Endothelial cell (in vitro differentiated cells): Measurements from ENCODE around the gene MYO10. TPM values are rescaled to one million over a fixed set of nuclear protein-coding genes. Genes with fewer than 3 reads are reported as not detected.

Source experiments
- DNase-seq: peaks from one replicate; pipeline ENCODE4 v3.0.0; 2021; ENCODE audit warnings: low spot score
- H3K27ac Mint-ChIP-seq: one replicate; pipeline ENCODE4 v1.8.0; 2021; ENCODE audit warnings: mixed read lengths, inconsistent platforms; ENCODE audit not compliant: unreplicated experiment
- H3K27me3 Mint-ChIP-seq: one replicate; pipeline ENCODE4 v1.8.0; 2021; ENCODE audit warnings: mild to moderate bottlenecking, moderate library complexity, mixed read lengths, inconsistent platforms; ENCODE audit not compliant: unreplicated experiment
- H3K36me3 Mint-ChIP-seq: one replicate; pipeline ENCODE4 v1.8.0; 2021; ENCODE audit warnings: mild to moderate bottlenecking, low read depth, mixed read lengths, inconsistent platforms; ENCODE audit not compliant: unreplicated experiment
- H3K4me1 Mint-ChIP-seq: one replicate; pipeline ENCODE4 v1.8.0; 2021; ENCODE audit warnings: mild to moderate bottlenecking, mixed read lengths, inconsistent platforms; ENCODE audit not compliant: unreplicated experiment
- H3K4me3 Mint-ChIP-seq: one replicate; pipeline ENCODE4 v1.8.0; 2021; ENCODE audit warnings: mild to moderate bottlenecking, mixed read lengths, inconsistent platforms; ENCODE audit not compliant: unreplicated experiment
- H3K9me3 Mint-ChIP-seq: one replicate; pipeline ENCODE4 v1.8.0; 2021; ENCODE audit warnings: mixed read lengths, inconsistent platforms; ENCODE audit not compliant: unreplicated experiment
- total RNA-seq: library from RNA; stranded (reverse); fragmentation: NEBNext Ultra II Directional; extraction: Animal tissue kit (Norgen Biotek cat#: 25700); gene quantifications from one replicate; pipeline ENCODE4 v1.2.1, GENCODE V29; 2021; ENCODE audit not compliant: unreplicated experiment
- TF ChIP-seq, protein P1 (sequence below): fragments of 200-600 bp; sonication (generic); IDR thresholded peaks from one replicate; pipeline ENCODE4 v1.5.0; 2021; ENCODE audit warnings: antibody characterized with exemption; ENCODE audit not compliant: unreplicated experiment

MYO10 gene
- total RNA-seq, 1 donor from 2014 or later, result 132 TPM

DNA sequence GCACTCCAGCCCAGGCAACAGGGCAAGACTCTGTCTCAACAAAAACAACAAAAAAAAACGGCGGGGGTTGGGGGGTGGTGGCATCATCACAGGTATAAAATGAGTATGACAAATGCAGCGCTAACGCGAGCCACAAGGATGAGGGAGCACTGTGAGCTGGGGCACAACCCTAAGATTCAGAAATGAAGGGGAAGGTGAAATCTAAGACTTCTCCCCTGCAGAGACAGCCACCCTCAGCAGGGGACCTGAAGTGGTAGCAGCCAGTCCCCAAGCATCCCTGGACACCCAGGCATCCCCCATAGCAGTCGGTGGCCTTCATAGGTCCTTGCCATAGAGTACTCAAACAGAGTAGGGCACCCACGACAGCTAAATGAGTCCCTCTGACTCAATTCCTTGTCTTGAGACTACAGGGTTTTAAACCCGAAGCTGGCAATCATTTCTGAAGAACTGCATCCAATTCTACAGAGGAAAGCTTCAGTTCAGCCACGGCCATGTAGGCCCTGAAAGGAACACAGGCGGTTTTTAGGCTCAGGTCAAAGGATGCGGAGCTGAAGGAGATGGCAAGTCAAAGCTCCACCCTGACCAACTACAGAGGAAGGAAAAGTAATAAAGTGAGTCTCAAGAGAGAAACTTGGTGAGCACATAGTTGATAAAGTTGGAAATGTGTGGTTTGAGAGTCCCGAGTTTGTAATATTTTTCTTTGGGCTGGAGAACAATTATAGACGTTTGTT is 50.3 kb downstream of the MYO10 start:
- peaks cover 34% of the 10 kb centered on the region for H3K4me1 Mint-ChIP-seq
- TF ChIP-seq, protein P1, sequence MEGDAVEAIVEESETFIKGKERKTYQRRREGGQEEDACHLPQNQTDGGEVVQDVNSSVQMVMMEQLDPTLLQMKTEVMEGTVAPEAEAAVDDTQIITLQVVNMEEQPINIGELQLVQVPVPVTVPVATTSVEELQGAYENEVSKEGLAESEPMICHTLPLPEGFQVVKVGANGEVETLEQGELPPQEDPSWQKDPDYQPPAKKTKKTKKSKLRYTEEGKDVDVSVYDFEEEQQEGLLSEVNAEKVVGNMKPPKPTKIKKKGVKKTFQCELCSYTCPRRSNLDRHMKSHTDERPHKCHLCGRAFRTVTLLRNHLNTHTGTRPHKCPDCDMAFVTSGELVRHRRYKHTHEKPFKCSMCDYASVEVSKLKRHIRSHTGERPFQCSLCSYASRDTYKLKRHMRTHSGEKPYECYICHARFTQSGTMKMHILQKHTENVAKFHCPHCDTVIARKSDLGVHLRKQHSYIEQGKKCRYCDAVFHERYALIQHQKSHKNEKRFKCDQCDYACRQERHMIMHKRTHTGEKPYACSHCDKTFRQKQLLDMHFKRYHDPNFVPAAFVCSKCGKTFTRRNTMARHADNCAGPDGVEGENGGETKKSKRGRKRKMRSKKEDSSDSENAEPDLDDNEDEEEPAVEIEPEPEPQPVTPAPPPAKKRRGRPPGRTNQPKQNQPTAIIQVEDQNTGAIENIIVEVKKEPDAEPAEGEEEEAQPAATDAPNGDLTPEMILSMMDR, result no peak
- H3K36me3 Mint-ChIP-seq, result no peaks in the 10 kb centered on the region
- H3K27me3 Mint-ChIP-seq, result peaks cover 4% of the 10 kb centered on the region
- DNase-seq, result no peak
- no peaks in the 10 kb centered on the region for H3K9me3 Mint-ChIP-seq
- H3K4me3 Mint-ChIP-seq, result no peak overlapping the region
- H3K27ac Mint-ChIP-seq, result no peak overlapping the region

DNA sequence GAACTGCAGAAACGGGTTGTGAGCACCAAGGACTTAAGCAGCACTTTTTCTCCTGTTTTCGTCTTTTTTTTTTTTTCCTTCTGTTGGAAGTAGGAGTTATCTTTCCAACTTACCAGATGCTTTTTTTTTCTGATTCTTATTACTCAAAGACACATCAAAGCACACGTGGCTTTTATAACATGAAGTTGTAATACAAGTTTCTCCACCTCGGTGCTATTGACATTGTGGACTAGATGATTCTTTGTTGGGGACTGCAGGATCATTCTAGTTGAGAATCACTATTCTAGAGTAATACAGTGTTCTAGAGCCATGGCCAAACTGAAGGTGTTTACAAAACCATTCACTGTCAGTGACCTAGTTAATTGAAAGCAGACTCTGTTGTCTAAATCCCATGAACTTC is 51.5 kb downstream of the MYO10 start:
- TF ChIP-seq, protein P1, result no peak
- Mint-ChIP-seq H3K36me3 (no peaks in the 10 kb centered on the region), H3K4me3 (no peak overlapping the region), H3K4me1 (peaks cover 35% of the 10 kb centered on the region), H3K27ac (peak overlapping the region; percentile 36), H3K27me3 (peaks cover 4% of the 10 kb centered on the region), H3K9me3 (no peaks in the 10 kb centered on the region)
- DNase-seq, result no peak

DNA sequence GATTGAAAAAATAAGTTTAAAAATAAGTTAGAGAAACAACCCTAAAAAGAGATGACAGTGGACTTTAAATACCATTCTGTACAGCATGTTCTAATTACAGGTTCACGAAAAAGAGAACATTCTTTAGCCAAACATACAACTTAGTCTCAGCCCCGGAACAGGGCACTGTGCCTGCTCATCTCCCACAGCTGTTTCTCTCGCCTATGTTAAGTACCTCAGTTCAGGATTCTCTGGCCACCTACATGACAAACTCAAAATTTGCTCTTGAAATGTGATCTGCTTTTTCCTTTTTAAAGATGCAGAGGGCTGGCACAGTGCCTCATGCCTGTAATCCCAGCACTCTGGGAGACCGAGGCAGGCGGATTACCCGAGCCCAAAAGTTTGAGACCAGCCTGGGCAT is 52.3 kb downstream of the MYO10 start:
- Mint-ChIP-seq H3K4me3 (no peak overlapping the region), H3K27me3 (peaks cover 2% of the 10 kb centered on the region), H3K9me3 (no peaks in the 10 kb centered on the region), H3K27ac (no peak overlapping the region), H3K36me3 (no peaks in the 10 kb centered on the region), H3K4me1 (peaks cover 32% of the 10 kb centered on the region)
- DNase-seq, result no peak
- TF ChIP-seq, protein P1, result no peak

DNA sequence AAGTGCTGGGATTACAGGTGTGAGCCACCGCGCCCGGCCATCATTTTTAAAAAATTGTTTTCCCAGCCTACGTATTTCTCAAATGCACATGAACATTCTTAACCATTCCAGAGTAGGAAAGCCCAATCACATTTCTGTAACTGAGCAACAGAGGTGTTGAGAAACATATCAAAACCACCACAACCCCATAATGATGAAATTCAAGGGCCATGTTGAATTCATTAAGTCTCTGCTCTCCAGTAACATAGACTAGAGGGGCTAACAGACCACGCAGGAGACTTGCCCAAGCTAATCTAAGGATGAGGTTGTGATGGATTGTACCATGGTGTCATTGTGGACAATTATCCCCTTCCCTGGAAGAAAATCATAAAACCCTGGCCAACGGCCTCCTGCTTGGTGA is 52.9 kb downstream of the MYO10 start:
- Mint-ChIP-seq H3K4me1 (peaks cover 32% of the 10 kb centered on the region), H3K27ac (no peak overlapping the region)
- DNase-seq, result no peak

DNA sequence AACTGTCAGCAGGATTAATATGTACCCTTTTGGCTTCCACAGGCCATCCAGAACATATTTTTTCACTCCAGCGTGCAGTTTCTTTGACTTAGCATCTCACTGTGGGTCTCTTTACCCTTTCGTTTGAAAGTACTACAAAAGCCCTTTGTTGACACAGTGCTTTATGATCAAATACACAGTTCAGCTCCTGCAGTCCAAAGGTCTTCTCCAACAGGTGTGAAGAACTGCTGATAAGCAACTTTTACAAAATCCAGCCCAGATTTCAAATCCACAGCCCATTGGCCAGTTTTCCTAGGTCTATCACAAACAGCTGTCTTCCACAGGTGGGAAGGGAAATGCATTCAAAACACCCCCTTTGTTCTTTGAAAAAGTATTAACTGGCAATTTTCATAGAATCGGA is 54.8 kb downstream of the MYO10 start:
- Mint-ChIP-seq H3K4me3 (no peak overlapping the region), H3K4me1 (peaks cover 24% of the 10 kb centered on the region), H3K27me3 (peaks cover 2% of the 10 kb centered on the region), H3K27ac (no peak overlapping the region), H3K36me3 (peaks cover 8% of the 10 kb centered on the region), H3K9me3 (no peaks in the 10 kb centered on the region)
- no peak for DNase-seq
- TF ChIP-seq, protein P1, result no peak

More for the DNA sequence above, 52.9 kb downstream of the MYO10 start:
- H3K36me3 Mint-ChIP-seq, result no peaks in the 10 kb centered on the region
- no peaks in the 10 kb centered on the region for H3K9me3 Mint-ChIP-seq
- H3K4me3 Mint-ChIP-seq, result no peak overlapping the region
- TF ChIP-seq, protein P1, result no peak
- peaks cover 2% of the 10 kb centered on the region for H3K27me3 Mint-ChIP-seq
